RWPE1 (cell line): ENCODE measurements around the gene CTNNA3.

Source experiments
- CTCF ChIA-PET: fragments of 350-600 bp; sonication (Branson Sonifier 250); formaldehyde crosslinking; extraction: SDS; loops from one replicate; lab custom pipeline; 2021; lab: Yijun Ruan, JAX
- POLR2A ChIA-PET: fragments of 400-600 bp; formaldehyde crosslinking; extraction: SDS; loops from one replicate; lab custom pipeline; 2020; ENCODE audit warnings: antibody characterized with exemption; ENCODE audit not compliant: low non-redundant PET; lab: Yijun Ruan, JAX
- DNase-seq: peaks from one replicate; pipeline ENCODE4 v3.0.0; 2012; ENCODE audit warnings: low spot score
- H3K27ac ChIP-seq: fragments of 450-650 bp; 2 replicates; pipeline ENCODE4 v1.5.1; 2017
- CTCF ChIP-seq: fragments of 450-650 bp; conservative IDR thresholded peaks from 2 replicates; pipeline ENCODE4 v1.5.1; 2017; ENCODE audit warnings: low read depth, mild to moderate bottlenecking

The CTNNA3 gene

GRCh38 chr10:66926841-66927240 is 769.2 kb downstream of the CTNNA3 start:
- H3K27ac ChIP-seq = no peak overlapping the region
- ChIA-PET CTCF (no interaction called here), POLR2A (no interaction called here)
- no peak for DNase-seq
- no peak for TF ChIP-seq CTCF

GRCh38 chr10:66925896-66926715 is 769.9 kb downstream of the CTNNA3 start, which contains the start of gene LRRTM3:
Gene LRRTM3, plus strand, starts transcription at chr10:66926036.
- POLR2A ChIA-PET = interaction anchor here (0.7 kb wide), 1 partner anchor 890 kb away, joined by 3 read pairs; no protein-coding TSS in a partner anchor
- DNase-seq = peak; percentile 66
- no peak within 1 kb of the TSS for H3K27ac ChIP-seq
- CTCF ChIA-PET = interaction anchor here (0.7 to 1.0 kb wide), 5 partner anchors 10 to 54 kb away, joined by 3 to 5 read pairs (median 3); no protein-coding TSS in a partner anchor
- peak; percentile 64 for TF ChIP-seq CTCF

GRCh38 chr10:66925373-66925772 is 770.6 kb downstream of the CTNNA3 start:
- ChIA-PET POLR2A (interaction anchor here (0.7 kb wide), 1 partner anchor 891 kb away, joined by 3 read pairs; no protein-coding TSS in a partner anchor), CTCF (interaction anchor here (0.6 to 1.0 kb wide), 6 partner anchors 9 to 53 kb away, joined by 3 to 5 read pairs (median 3); no protein-coding TSS in a partner anchor)
- DNase-seq = no peak
- TF ChIP-seq CTCF = no peak
- H3K27ac ChIP-seq = no peak overlapping the region

GRCh38 chr10:66924674-66925345 is 771.2 kb downstream of the CTNNA3 start:
- CTCF ChIA-PET = interaction anchor here (0.6 to 0.7 kb wide), 2 partner anchors 53 to 1045 kb away, joined by 3 read pairs; no protein-coding TSS in a partner anchor
- POLR2A ChIA-PET = no interaction called here
- no peak overlapping the region for H3K27ac ChIP-seq
- no peak for DNase-seq
- no peak for TF ChIP-seq CTCF

- POLR2A ChIA-PET = no interaction called here
- H3K27ac ChIP-seq = no peak overlapping the region
- TF ChIP-seq CTCF = no peak
- no peak for DNase-seq
- CTCF ChIA-PET = no interaction called here
Observed at GRCh38 chr10:66919248-66919647, 776.7 kb downstream of the CTNNA3 start.

GRCh38 chr10:66917104-66917503 is 778.9 kb downstream of the CTNNA3 start:
- POLR2A ChIA-PET = no interaction called here
- no peak for TF ChIP-seq CTCF
- CTCF ChIA-PET = interaction anchor here (0.5 kb wide), 1 partner anchor 26 kb away, joined by 3 read pairs; no protein-coding TSS in a partner anchor
- no peak overlapping the region for H3K27ac ChIP-seq
- DNase-seq = no peak
